ENCODE results near the gene TOB2.

TOB2 gene

DNA sequence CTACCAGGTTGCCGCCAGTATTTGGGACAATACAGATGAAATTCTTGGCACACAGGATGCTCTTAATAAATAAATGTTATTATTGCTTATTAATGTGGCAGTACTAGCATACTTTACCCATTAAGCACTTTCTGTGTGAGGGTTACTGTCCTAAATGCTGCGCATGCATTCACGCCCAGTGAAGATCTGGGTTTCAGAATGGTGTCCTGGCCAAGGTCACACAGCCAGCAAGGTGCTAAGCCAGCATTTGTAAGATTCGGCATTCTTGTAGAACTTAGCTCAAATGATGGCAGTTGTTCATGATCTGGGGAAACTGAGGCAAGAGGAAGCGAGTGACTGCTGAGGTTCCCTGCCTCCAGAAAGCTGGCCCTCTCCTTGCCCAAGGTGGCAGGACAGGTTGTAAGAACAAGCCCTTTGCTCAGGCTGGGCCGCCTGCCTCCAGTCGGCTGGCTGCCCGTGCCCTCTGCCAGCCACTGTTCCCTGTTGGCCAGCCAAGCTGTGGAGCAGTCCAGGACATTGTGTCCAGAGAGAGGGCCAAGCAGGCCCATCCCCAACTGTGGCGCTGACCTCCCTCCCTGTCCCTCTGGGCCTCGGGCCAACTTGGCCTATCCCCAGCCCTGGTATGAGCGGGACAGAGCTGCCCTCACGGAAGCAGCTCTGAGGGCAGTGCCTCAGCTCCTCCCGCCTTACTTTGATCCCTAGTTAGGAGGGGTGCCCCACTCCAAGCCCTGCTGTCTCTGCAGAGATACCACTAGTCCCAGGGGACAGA, 28.8 kb downstream of the TOB2 start:
- no peak overlapping the region for H2AFZ ChIP-seq (ENCODE audit: low read depth, low read length)
- H3K4me1 ChIP-seq (ENCODE audit: low read length) = peaks cover 11% of the 10 kb centered on the region; the same call in 1 of the 2 replicates
- no peaks in the 10 kb centered on the region for H3K9me3 ChIP-seq (ENCODE audit: insufficient read depth, low read length)
- no peaks in the 10 kb centered on the region for H3K27me3 ChIP-seq (ENCODE audit: low read depth, low read length)
- H3K36me3 ChIP-seq (replicated peaks; ENCODE audit: low read depth, low read length) = peaks cover 5% of the 10 kb centered on the region
- H3K4me2 ChIP-seq (ENCODE audit: low read length) = no peak overlapping the region
- no peak overlapping the region for H3K9ac ChIP-seq (ENCODE audit: low read length)
- TF ChIP-seq, protein P1, sequence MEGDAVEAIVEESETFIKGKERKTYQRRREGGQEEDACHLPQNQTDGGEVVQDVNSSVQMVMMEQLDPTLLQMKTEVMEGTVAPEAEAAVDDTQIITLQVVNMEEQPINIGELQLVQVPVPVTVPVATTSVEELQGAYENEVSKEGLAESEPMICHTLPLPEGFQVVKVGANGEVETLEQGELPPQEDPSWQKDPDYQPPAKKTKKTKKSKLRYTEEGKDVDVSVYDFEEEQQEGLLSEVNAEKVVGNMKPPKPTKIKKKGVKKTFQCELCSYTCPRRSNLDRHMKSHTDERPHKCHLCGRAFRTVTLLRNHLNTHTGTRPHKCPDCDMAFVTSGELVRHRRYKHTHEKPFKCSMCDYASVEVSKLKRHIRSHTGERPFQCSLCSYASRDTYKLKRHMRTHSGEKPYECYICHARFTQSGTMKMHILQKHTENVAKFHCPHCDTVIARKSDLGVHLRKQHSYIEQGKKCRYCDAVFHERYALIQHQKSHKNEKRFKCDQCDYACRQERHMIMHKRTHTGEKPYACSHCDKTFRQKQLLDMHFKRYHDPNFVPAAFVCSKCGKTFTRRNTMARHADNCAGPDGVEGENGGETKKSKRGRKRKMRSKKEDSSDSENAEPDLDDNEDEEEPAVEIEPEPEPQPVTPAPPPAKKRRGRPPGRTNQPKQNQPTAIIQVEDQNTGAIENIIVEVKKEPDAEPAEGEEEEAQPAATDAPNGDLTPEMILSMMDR (IDR thresholded peaks at IDR 0.05; ENCODE audit: low read depth, low read length) = no peak
- TF ChIP-seq EZH2phosphoT487 (IDR thresholded peaks at IDR 0.05; ENCODE audit: low read depth) = no peak
- H3K4me3 ChIP-seq (ENCODE audit: low read length) = no peak overlapping the region
- no peaks in the 10 kb centered on the region for H4K20me1 ChIP-seq (ENCODE audit: insufficient read depth, low read length)
- peaks cover 30% of the 10 kb centered on the region for H3K79me2 ChIP-seq (ENCODE audit: low read length)
- H3K27ac ChIP-seq (ENCODE audit: low read length) = no peak overlapping the region

DNA sequence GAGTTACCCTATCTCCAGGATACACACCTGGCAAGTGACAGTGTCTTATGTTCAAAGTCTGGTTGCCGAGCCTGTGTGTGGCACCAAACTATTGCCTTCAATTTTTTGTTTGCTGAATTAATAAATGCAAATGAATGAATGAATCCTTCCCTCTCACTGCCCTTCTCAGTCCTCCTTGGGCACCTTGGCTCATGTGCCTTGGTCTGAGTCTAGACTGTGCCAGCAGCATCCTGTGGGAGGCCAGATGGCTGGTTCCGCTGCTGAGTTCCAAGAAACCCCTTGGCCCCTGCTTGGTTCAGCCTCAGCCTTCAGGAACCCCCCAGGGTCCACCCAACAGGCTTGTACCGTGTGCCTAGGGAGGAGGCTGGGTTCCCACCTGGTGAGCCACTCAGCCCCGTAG, 31.0 kb downstream of the TOB2 start:
- no peaks in the 10 kb centered on the region for H3K27me3 ChIP-seq (ENCODE audit: low read depth, low read length)
- H3K9me3 ChIP-seq (ENCODE audit: insufficient read depth, low read length) = no peaks in the 10 kb centered on the region
- no peak overlapping the region for H3K9ac ChIP-seq (ENCODE audit: low read length)
- H3K36me3 ChIP-seq (replicated peaks; ENCODE audit: low read depth, low read length) = peaks cover 4% of the 10 kb centered on the region
- H3K4me3 ChIP-seq (ENCODE audit: low read length) = no peak overlapping the region
- H4K20me1 ChIP-seq (ENCODE audit: insufficient read depth, low read length) = no peaks in the 10 kb centered on the region
- H3K79me2 ChIP-seq (ENCODE audit: low read length) = peaks cover 46% of the 10 kb centered on the region
- H3K4me1 ChIP-seq (ENCODE audit: low read length) = peaks cover 23% of the 10 kb centered on the region
- no peak overlapping the region for H2AFZ ChIP-seq (ENCODE audit: low read depth, low read length)
- peak overlapping the region; percentile 100; the same call in 1 of the 2 replicates for H3K4me2 ChIP-seq (ENCODE audit: low read length)
- no peak for TF ChIP-seq EZH2phosphoT487 (IDR thresholded peaks at IDR 0.05; ENCODE audit: low read depth)
- TF ChIP-seq, protein P1 (IDR thresholded peaks at IDR 0.05; ENCODE audit: low read depth, low read length) = no peak
- H3K27ac ChIP-seq (ENCODE audit: low read length) = no peak overlapping the region

DNA sequence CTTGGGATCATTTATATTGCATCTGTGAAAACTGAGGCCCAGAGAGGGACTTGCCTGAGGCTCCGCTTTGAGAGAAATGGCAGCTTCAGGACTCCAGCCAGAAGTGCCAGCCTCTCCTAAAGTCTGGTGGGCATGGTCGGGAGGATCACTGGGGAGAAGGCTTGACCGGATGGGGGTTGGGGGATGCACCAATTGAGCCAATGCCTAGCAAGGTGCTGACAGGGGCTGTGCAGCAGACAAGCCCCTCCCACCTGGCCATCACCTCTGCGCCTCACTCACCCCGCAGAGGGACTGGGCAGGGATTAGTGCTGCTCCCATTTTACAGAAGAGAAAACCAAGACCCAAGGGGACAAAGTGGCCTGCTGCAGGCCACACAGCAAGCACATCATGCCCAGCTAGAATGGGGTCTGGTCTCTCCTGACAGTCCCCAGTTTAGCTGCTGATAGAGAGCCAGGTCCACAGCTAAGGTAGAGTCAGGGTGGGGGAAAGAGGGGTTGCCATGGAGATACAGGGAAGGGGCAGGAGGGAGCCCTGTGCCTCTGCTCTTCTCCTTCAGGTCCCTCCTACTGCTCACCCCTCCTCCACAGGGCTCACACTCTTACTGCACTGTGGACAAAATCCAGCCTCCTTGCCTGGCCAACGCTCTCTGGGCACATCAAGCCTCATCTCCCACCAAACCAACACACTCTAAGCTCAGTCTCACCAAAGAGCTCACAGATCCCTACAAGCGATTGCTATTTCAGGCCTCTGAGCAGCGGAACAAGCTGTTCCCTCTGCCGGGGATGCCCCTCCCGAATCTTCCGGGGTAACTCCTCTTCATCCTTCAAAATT, 35.4 kb downstream of the TOB2 start:
- H3K27me3 ChIP-seq (ENCODE audit: low read depth, low read length) = no peaks in the 10 kb centered on the region
- peaks cover 4% of the 10 kb centered on the region for H3K36me3 ChIP-seq (replicated peaks; ENCODE audit: low read depth, low read length)
- H3K4me1 ChIP-seq (ENCODE audit: low read length) = peaks cover 23% of the 10 kb centered on the region
- no peak overlapping the region for H2AFZ ChIP-seq (ENCODE audit: low read depth, low read length)
- peak overlapping the region; percentile 100 for H3K4me2 ChIP-seq (ENCODE audit: low read length)
- H3K9me3 ChIP-seq (ENCODE audit: insufficient read depth, low read length) = no peaks in the 10 kb centered on the region
- no peaks in the 10 kb centered on the region for H4K20me1 ChIP-seq (ENCODE audit: insufficient read depth, low read length)
- no peak for TF ChIP-seq EZH2phosphoT487 (IDR thresholded peaks at IDR 0.05; ENCODE audit: low read depth)
- TF ChIP-seq, protein P1 (IDR thresholded peaks at IDR 0.05; ENCODE audit: low read depth, low read length) = no peak
- H3K79me2 ChIP-seq (ENCODE audit: low read length) = peaks cover 46% of the 10 kb centered on the region
- H3K27ac ChIP-seq (ENCODE audit: low read length) = no peak overlapping the region
- no peak overlapping the region for H3K9ac ChIP-seq (ENCODE audit: low read length)
- H3K4me3 ChIP-seq (ENCODE audit: low read length) = no peak overlapping the region

DNA sequence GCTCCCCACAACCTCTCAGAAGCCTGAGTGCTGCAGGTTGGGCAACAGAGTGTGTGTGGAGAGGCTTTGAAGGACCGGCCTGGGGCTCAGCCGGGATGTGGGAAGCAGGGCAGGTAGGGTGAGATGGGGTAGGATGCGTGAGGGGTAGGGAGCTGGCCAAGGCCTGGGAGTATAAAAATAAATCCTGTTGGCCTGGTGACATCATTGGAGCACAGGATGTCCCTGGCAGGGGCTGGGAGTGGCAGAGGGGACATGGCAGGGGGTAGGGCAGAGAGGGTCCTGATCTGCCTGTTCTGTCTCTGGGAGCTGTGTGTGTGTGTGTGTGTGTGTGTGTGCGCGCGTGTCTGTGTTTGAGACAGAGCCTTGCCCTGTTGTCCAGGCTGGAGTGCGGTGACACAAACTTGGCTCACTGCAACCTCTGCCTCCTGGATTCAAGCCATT, 36.3 kb downstream of the TOB2 start:
- peaks cover 20% of the 10 kb centered on the region for H3K4me1 ChIP-seq (ENCODE audit: low read length)
- H2AFZ ChIP-seq (ENCODE audit: low read depth, low read length) = no peak overlapping the region
- no peaks in the 10 kb centered on the region for H3K9me3 ChIP-seq (ENCODE audit: insufficient read depth, low read length)
- H3K27ac ChIP-seq (ENCODE audit: low read length) = no peak overlapping the region
- H3K36me3 ChIP-seq (replicated peaks; ENCODE audit: low read depth, low read length) = no peaks in the 10 kb centered on the region
- H3K4me2 ChIP-seq (ENCODE audit: low read length) = no peak overlapping the region
- no peak overlapping the region for H3K9ac ChIP-seq (ENCODE audit: low read length)
- no peaks in the 10 kb centered on the region for H4K20me1 ChIP-seq (ENCODE audit: insufficient read depth, low read length)
- no peak overlapping the region for H3K4me3 ChIP-seq (ENCODE audit: low read length)
- TF ChIP-seq, protein P1 (IDR thresholded peaks at IDR 0.05; ENCODE audit: low read depth, low read length) = no peak
- TF ChIP-seq EZH2phosphoT487 (IDR thresholded peaks at IDR 0.05; ENCODE audit: low read depth) = no peak
- H3K27me3 ChIP-seq (ENCODE audit: low read depth, low read length) = no peaks in the 10 kb centered on the region
- peaks cover 40% of the 10 kb centered on the region for H3K79me2 ChIP-seq (ENCODE audit: low read length)

Measured in OCI-LY3 (cell line).